DND-41 (cell line): ENCODE data around the gene ACER3.

Source experiments
- CTCF ChIP-seq: IDR thresholded peaks from 2 replicates; pipeline ENCODE4 v1.5.1; 2012; ENCODE audit warnings: borderline replicate concordance, low read length, moderate library complexity, mild to moderate bottlenecking; ENCODE audit not compliant: poor library complexity, severe bottlenecking; ENCODE audit errors: extremely low read depth
- EZH2 ChIP-seq: IDR thresholded peaks from 3 replicates; pipeline ENCODE4 v1.6.1; 2012; ENCODE audit warnings: borderline replicate concordance, low read depth, mild to moderate bottlenecking, moderate library complexity, low read length, inconsistent platforms; ENCODE audit not compliant: severe bottlenecking

- TF ChIP-seq CTCF (no peak), EZH2 (no peak)
Observed at GRCh38 chr11:76837696-76838677, 22.7 kb upstream of the ACER3 start.
